HuH-7 (cell line): ENCODE measurements around the gene PHEX.

Experiments used
- DNase-seq: peaks from one replicate; pipeline ENCODE4 v3.0.0; 2011; ENCODE audit warnings: low spot score

The PHEX gene

GRCh38 chrX:22032084-22032483, at the start of gene PHEX:
Gene PHEX, plus strand, starts transcription at chrX:22032325. Its CDS starts 681 bp downstream, at chrX:22033006.
- DNase-seq = no peak

- DNase-seq = peak; percentile 44
These were observed 46.8 kb upstream of the PHEX start for GRCh38 chrX:21985332-21985777.

GRCh38 chrX:21986596-21986995, 45.5 kb upstream of the PHEX start:
- DNase-seq = no peak

GRCh38 chrX:21989384-21989783, 42.7 kb upstream of the PHEX start:
- no peak for DNase-seq

DNA sequence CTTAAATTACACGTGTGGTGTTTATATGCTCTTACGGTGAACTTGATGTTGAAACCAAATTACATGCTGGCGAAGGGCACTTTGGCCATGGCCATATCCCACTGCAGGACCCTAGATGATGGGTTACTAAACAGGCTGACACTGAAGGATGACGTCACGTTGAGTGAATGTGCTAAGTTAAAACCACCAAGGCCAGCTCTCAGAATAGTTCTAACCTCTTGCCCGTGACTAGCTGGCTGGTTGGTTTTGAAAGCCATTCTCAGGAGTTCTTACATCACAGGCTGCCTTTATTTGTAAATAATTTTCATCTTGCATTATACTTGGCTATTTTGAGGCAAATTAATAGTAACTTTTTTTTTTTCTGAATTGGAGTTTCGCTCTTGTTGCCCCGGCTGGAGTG, 41.3 kb upstream of the PHEX start:
- no peak for DNase-seq

- DNase-seq = no peak
These were observed 40.6 kb upstream of the PHEX start for GRCh38 chrX:21991504-21991903.

DNA sequence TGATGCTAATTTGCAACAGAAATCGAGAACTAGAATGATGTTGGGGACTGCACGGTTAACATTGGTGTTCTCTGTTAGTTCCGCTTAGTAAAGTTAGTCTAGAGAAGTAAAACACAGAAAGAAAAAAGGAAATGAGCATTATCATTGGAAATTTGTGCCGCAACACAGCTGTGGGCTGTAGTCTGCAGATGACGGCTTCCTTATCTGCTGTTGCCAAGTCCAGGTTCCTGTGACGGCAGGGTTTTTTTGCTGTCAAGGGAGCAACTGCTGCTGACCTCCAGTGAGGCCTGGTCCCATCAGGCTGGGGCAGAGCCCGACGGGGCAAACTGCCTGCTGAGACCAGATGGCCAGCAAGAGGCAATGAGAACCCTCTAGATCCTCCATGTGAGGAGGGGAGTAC, 38.9 kb upstream of the PHEX start:
- no peak for DNase-seq

- DNase-seq = no peak
These were observed 35.2 kb upstream of the PHEX start for GRCh38 chrX:21996872-21997455.

GRCh38 chrX:21998037-21998436, 34.1 kb upstream of the PHEX start:
- DNase-seq = no peak

- DNase-seq = no peak
These were observed 27.3 kb upstream of the PHEX start for GRCh38 chrX:22004866-22005265.

- DNase-seq = no peak
These were observed 20.1 kb upstream of the PHEX start for GRCh38 chrX:22012051-22012450.

- DNase-seq = no peak
These were observed 19.2 kb upstream of the PHEX start for GRCh38 chrX:22012931-22013330.

DNA sequence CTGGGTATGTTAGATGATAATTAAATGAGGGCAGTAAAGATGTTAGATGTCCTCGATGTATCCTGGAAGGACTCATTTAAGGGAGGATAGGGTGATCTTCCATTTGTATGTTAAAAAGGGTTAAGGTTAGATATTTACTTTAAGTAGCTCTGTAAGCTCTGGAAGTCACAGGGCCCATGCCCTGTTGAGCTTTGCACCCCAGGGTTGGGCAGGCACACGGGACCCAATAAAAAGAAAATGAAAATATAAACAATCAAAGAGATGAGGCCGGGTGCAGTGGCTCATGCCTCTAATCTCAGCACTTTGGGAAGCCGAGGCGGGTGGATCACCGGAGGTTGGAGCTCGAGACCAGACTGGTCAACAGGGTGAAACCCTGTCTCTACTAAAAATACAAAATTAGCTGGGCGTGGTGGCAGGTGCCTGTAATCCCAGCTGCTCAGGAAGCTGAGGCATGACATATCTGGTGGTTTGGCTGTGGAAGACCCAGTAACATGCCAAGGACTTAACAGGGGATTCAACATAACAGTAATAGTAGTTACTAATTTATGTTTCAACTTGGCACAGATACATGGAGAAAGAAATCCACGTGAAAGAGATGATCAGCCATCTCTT, 16.9 kb upstream of the PHEX start:
- no peak for DNase-seq

DNA sequence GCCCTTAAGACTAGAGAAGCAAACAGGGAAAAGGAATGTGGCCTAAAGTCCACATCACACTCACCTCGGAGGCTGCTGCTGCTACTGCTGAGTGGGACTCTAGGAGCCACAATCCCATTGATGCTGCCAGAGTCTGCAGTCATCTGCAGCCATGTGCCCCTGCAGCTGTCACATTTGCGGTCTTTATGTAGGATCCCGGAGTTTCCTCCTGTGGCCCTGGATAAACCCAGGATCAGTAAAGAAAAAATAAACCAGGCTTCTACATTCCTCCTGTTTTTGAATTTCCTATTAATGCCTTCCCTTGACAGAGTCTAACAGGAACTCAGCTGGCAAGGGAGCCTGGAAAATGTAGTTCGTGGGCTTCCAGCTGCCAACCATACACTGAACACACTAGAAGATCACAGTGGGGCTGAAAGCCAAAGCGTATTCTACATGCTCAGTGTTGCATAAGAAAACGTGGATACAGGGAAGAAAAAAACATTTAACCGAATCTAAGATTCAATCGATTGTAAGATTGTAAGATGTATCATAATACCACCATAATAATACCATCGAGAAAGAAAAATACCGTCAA, 10.3 kb upstream of the PHEX start:
- no peak for DNase-seq

GRCh38 chrX:22024577-22024976, 7.5 kb upstream of the PHEX start:
- DNase-seq = no peak

- peak; percentile 3 for DNase-seq
These were observed 6.4 kb upstream of the PHEX start for GRCh38 chrX:22025751-22026150.

DNA sequence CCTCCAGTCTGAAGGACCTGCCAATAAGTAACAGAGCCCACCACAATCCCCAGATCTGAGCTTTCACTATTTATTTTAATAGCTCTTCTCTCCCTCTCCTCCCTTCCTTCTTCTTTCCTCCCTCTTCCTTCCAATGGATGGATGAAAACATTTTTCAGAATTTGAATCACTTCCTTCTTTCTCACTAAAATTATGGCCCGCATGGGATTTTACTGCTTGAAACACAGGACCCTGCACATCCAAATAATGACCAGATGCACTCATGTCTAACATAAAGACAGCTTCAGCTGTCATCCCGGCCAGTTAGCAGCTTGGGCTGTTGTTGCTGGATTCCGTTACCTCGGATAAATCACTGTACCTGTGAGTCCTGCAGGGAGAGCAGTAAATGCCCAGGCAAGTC, 5.4 kb upstream of the PHEX start:
- DNase-seq = no peak

DNA sequence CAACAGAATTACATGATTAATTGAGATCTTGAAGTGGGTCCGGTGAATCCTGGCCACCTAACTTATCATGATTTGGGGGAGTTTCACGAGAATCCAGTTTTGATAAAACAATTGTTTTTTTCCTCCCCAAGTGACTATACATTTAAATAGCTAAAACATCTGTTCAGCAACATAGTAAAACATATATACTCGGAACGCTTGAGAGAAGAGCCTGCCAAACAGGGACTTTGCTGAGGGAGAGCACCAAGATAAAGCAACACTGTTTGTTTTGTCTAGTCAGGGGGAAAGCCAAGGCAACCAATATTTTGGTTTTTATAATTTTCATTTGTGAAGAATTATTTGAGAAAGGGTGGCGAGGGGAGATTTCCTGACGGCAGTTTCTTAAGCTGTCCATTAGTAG, 381 bp downstream of the PHEX start:
- no peak for DNase-seq

DNA sequence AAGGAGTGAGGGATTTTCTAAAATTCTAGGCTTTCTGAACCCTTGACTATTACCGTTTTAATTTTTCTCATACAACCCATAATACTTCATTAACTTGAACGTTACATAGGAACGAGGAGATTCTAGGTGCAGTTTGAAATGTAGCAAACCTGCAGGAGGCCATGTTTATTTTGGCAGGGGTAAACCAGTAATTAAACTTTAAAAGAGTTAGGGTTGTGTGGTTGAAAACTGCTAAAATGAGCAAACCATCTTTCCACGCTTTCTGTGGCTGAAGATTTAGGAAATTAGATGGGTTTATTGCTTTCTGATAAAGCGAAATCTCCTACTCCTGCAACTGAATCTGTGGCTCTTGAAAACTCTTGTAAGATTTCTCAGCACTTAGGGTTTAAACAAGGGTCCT, 1.7 kb downstream of the PHEX start:
- DNase-seq = no peak

- DNase-seq = no peak
These were observed 3.1 kb downstream of the PHEX start for GRCh38 chrX:22035236-22035635.

GRCh38 chrX:22037225-22037624, 5.1 kb downstream of the PHEX start:
- DNase-seq = no peak

DNA sequence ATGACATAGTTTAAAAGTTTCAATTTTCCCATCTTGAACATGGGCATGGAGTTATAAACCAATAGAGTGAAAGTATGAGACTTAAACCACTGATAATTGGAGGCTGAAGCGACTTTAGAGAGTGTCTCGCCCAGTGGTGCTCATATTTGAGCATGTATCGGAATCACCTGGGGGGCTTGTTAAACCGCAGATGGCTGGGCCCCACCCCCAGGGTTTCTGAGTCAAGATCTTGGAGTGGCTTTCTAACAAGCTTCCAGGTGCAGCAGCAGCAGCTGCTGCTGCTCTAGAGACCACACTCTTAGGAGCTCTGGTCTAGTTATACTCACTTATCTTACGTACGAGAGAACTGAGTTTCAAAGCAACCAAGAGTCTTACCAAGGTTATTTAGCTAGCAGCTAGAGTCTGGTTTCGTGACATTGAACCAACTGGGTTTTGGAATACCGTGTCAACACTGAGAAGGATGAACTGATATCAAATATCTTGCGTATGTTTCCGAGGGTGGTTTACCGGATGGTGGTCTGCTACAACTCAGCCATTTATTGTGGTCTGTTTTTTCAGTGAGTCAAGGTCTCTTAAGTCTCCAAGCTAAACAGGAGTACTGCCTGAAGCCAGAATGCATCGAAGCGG, 5.9 kb downstream of the PHEX start:
- DNase-seq = no peak

DNA sequence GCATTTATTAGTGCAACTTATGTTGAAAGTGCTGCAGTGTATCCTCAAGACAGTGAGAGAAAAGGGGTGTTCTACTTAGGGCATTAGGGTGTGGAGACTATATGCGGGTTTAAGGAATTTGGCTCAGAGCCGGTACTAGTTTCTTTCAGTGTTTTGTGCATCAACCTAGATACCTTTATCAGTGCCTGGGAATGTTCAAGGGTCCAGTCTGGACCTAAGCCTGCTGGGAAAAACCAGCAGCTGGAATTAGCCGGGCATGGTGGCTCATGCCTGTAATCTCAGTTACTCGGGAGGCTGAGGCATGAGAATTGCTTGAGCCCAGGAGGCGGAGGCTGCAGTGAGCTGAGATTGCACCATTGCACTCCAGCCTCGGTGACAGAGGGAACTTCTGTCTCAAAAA, 7.4 kb downstream of the PHEX start:
- no peak for DNase-seq
